Measurements from ENCODE around the gene G6PD.
"Not testable (repeated sequence)": the region's sequence is repeated elsewhere in the genome, so short reads cannot be mapped to it uniquely, and the experiment has no call there.

The G6PD gene

DNA sequence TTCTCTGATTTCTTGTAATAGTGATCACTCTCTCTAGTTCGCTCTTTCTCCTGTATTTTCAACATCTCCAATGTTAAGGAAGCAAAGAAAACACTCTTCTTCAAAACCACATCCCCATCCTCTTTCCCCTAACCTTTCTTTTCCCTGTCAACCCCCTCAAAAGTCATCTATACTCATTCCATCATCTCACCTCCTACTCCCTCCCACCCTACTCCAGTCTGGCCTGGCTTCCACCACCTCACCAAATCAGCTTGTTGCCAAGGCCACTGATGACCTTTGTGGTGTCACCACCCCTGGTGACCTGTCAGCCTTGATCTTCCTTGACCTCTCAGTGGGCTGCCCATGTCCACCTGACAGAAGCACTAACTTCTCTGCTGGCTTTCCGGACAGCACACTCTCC lies 32.9 kb downstream of the G6PD start:
- no peak for DNase-seq

GRCh38 chrX:154512879-154513553 lies 33.6 kb downstream of the G6PD start:
- DNase-seq: no peak

DNA sequence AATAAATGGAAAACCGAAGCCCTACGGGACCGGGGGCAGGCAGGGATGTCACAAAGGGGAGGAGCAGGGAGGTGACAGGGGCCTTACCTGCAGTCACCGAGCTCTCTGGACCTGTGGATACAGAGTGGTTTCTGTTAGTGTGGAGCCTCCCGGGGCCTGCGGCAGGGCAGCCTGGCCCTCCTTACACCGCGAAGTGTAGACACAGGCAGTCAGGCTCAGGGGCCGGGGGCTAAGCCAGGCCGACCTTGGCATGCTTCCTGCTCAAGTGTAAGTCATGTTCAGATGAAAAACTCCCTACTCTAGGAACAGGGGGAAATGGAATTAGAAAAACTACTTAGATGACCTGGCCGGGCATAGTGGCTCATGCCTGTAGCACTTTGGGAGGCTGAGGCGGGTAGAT lies 34.9 kb downstream of the G6PD start:
- no peak for DNase-seq

GRCh38 chrX:154509455-154509854 lies 37.2 kb downstream of the G6PD start:
- DNase-seq: no peak

DNA sequence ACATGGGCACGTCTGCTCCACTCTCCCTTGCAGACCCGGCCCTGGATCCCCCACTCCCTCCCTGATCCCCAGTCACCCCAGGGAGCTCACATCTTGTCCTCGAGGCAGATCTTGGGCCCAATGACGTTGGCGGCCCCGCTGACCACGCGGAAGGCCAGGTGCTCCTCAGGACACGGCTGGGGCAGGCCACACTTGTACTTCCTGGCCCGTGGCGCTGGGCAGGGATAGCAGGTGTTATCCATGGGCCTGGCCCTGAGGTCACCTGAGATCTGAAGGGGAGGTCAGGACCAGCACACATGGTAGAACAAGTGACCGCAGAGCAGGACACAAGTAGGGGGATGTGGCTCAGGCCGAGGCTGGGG lies 38.3 kb downstream of the G6PD start:
- DNase-seq: no peak

- DNase-seq: no peak
These were observed 38.8 kb downstream of the G6PD start for GRCh38 chrX:154507673-154508383.

DNA sequence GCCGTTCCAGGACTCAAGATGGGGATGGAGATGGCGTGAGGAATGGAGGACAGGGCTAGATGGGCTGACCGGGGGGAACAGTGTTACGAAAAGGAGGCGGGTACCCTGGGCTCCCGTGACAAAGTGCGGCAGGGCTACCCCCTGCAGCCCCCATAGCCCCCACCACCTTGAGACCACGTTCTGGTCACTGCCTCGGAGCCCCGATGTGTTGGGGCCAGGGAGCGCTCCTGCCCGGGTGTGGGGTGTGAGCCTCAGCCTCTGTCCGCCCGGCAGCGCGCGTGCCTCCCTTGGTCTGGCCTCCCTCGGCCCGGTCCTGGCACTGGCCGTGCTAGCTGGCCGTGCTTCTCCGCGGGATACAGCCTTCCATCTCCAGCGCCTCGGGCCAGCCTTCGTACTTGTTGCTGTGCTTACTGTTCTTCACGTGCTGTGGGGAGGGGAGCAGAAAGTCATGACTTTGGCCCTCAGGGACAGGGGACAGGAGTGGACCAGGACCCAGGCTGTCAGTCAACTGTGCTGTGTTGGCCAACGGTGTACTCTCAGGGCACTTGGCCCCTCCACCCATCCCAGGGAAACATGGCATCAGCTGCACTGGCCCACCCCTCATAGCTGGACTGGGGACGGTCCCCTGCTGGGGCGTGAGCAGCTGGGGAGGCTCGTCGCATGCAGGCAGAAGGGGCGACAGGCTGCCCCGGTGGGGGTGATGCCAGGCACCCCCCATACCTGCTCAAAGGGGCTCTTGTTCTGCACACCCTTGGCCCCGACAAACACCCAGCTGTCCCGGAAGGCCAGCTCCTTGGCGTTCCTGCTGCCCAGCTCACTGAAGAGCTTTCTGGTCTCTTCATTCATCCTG lies 39.9 kb downstream of the G6PD start:
- no peak for DNase-seq

DNA sequence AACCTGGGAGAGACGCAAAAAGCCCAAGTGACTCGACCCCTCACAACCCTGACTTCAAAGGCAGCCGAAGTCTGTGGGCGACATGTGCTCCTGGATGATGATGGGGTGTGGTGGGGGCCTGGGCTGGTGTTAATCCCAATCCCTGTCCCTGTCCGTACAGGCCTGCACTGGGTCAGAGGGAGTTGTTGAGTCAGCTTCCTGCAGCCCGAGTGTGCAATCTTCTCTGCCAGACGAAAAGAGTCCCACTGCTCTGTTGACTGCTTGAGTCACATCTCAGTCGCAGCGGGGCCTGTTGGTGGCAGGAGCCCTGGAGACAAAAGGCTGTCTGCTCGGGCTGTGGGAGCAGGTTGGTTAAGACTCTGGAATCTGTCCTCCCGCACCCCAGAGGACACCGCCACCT lies 40.9 kb downstream of the G6PD start:
- DNase-seq: no peak

GRCh38 chrX:154502989-154503388 lies 43.7 kb downstream of the G6PD start:
- DNase-seq: no peak

- no peak for DNase-seq
These were observed 44.5 kb downstream of the G6PD start for GRCh38 chrX:154502098-154502497.

GRCh38 chrX:154501423-154501822 lies 45.2 kb downstream of the G6PD start:
- not testable (repeated sequence) for DNase-seq

GRCh38 chrX:154496591-154497137 lies 50.0 kb downstream of the G6PD start:
- not testable (repeated sequence) for DNase-seq

DNA sequence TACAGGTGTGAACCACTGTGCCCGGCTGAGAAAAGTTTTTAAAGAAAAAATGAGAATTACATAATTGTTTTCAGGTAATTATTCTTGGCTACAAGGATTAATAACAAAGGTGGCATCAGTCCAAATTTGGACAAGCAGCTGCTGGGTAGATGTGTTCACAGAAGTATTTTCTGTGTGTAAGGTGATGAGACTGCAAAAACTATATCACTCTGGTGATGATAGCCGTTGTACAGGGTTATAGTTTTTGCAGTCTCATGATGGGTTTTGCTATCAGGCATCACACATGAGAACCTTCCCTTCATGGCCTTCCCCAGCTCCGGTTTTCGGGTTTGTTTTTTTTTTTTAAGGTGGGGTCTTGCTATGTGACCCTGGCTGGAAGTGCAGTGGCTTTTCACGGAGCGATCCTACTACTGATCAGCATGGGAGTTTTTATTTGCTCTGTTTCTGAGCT lies 51.1 kb downstream of the G6PD start:
- no peak for DNase-seq

GRCh38 chrX:154494715-154495114 lies 51.9 kb downstream of the G6PD start:
- no peak for DNase-seq

- peak; percentile 91 for DNase-seq
These were observed 56.1 kb downstream of the G6PD start, which contains the start of gene SLC10A3 for GRCh38 chrX:154490414-154491083. SLC10A3 (minus strand) TSS chrX:154490629; CDS start chrX:154488940, 1,689 bp downstream.

GRCh38 chrX:154490021-154490413 lies 56.6 kb downstream of the G6PD start:
- peak; percentile 62 for DNase-seq

GRCh38 chrX:154489182-154489581 lies 57.5 kb downstream of the G6PD start:
- DNase-seq: no peak

- DNase-seq: no peak
These were observed 58.1 kb downstream of the G6PD start for GRCh38 chrX:154488336-154489075.

GRCh38 chrX:154487518-154488290 lies 58.9 kb downstream of the G6PD start:
- no peak for DNase-seq

GRCh38 chrX:154486396-154487207 lies 60.0 kb downstream of the G6PD start, which contains the start of gene UBL4A:
UBL4A (minus strand) TSS chrX:154486615; CDS start chrX:154486584, 31 bp downstream.
- DNase-seq: peak; percentile 79

Measured in activated CD8-positive, alpha-beta memory T cell treated with anti-CD3 and anti-CD28 coated beads, Interleukin-2, amount 50 U/mL, for 48 hours (primary cell).